ENCODE data around the gene POLR3GL.
"Not testable (repeated sequence)": the region's sequence is repeated elsewhere in the genome, so short reads cannot be mapped to it uniquely, and the experiment has no call there.

POLR3GL gene

DNA sequence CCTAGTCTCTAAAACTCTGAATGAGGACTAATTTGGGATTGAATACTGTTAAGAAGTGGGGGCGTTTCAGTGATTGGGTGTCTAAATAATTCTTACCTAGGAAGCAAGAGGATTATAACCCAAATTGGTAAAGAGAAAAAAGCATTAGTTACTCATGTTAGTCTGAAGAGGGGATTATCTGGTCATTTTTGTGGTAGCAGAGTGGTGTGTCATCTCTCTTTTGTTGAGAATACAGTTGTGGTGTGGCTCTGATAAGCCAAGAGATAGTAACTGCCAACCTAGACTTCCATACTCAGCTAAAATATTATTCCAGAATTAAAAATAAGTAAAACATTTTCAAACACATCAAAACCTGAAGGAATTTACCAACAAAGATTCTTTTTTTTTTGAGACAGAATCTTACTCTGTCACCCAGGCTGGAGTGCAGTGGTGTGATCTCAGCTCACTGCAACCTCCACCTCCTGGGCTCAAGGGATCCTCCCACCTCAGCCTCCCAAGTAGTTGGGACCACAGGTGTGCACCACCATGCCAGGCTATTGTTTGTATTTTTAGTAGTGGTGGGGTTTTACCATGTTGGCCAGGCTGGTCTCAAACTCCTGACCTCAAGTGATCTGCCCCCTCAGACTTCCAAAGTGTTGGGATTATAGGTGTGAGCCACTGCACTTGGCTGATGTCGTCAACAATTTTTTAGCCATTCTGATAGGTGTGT, 61.5 kb downstream of the POLR3GL start:
- H3K27me3 Mint-ChIP-seq, result peaks cover 55% of the 10 kb centered on the region
- not testable (repeated sequence) for ATAC-seq (replicated peaks; ENCODE audit: extremely low read depth, poor library complexity, severe bottlenecking); H3K36me3 Mint-ChIP-seq (ENCODE audit: insufficient read depth); H3K4me1 Mint-ChIP-seq; DNase-seq (ENCODE audit: low spot score in 2 of 2); H3K9me3 Mint-ChIP-seq; H3K27ac Mint-ChIP-seq (ENCODE audit: low read depth); H3K4me3 Mint-ChIP-seq

DNA sequence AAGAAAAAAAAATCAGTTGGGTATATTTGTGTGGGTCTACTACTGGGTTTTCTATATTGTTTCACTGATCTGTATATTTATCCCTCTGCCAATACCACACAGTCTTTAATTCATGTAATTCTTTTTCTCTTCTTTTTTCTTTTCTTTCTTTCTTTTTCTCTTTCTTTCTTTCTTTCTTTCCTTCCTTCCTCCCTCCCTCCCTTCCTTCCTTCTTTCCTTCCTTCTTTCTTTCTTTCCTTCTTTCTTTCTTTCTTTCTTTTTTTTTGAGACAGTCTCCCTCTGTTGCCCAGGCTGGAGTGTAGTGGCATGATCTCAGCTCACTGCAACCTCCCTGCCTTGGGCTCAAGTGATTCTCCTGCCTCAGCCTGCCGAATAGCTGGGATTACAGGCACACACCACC, 62.2 kb downstream of the POLR3GL start:
- H3K27me3 Mint-ChIP-seq, result peaks cover 48% of the 10 kb centered on the region
- not testable (repeated sequence) for H3K4me3 Mint-ChIP-seq; H3K36me3 Mint-ChIP-seq (ENCODE audit: insufficient read depth); H3K9me3 Mint-ChIP-seq; DNase-seq (ENCODE audit: low spot score in 2 of 2); H3K27ac Mint-ChIP-seq (ENCODE audit: low read depth); H3K4me1 Mint-ChIP-seq; ATAC-seq (replicated peaks; ENCODE audit: extremely low read depth, poor library complexity, severe bottlenecking)
